H1 (cell line): ENCODE data around the gene FRS2. TPM values are rescaled to one million over a fixed set of nuclear protein-coding genes. Genes with fewer than 3 reads are reported as not detected.

Source experiments
- KDM5A ChIP-seq: fragments of 200-600 bp; IDR thresholded peaks from 2 replicates; pipeline ENCODE4 v1.7.1; 2012; ENCODE audit warnings: mild to moderate bottlenecking, low read length, inconsistent platforms, mixed read lengths
- NANOG ChIP-seq: IDR thresholded peaks from 2 replicates; pipeline ENCODE4 v1.6.1; 2011; ENCODE audit warnings: low read length, low read depth, mild to moderate bottlenecking, inconsistent platforms; ENCODE audit not compliant: insufficient read depth, poor library complexity, severe bottlenecking
- polyA plus RNA-seq, 7 experiments: library from polyadenylated mRNA; depleted of rRNA in 3 of 7; stranded (reverse) in 5 of 7; unstranded in 2 of 7; fragments of >200 nt in 5 of 7; fragments of 200-250 nt in 2 of 7; gene quantifications; 1 replicate in 5 of 7; 2 replicates in 1 of 7; 4 replicates in 1 of 7; pipeline versions ENCODE4 v1.2.1 to v1.2.3, GENCODE V29; 2011 to 2013; ENCODE audit warnings: missing spikeins in 2 of 7, mixed read lengths in 2 of 7
- total RNA-seq: library from RNA; stranded (reverse); fragmentation: NEBNext Ultra II Directional; extraction: Animal tissue kit (Norgen Biotek cat#: 25700); gene quantifications from 2 replicates; pipeline ENCODE4 v1.2.1, GENCODE V29; 2021

Gene FRS2
- total and polyA plus RNA-seq, 2 of the 8 experiments (the other 6 are each of a cell fraction or from before 2014, with no cell fraction given): 10.3 to 35.8 TPM

DNA sequence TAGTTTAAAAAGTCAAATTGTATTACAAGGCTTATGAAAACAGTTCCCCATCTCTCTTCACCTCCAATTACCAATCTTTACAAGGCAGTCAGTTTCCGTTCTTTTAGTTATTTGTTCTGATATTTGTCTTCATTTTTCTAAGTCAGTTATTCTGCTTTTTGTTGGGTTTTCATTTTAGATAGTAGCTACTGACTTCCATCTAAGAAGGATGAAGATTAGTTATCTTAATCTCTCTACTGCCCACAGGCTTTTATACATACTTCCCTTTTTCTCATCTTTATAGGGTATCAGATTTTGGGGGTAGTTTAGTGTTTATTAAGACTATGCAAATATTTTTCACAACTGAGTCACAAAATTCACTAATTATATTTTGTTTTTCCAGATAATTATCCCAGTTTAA is 38.4 kb downstream of the FRS2 start (continued):
- no peak for TF ChIP-seq NANOG
- no peak for TF ChIP-seq KDM5A
